HL-60/S4 treated with phorbol 12-myristate 13-acetate at 8.2 ng/mL for 4 days and 3 days (cell line): ENCODE results near the gene STEAP4.

ENCODE experiments used
- in situ Hi-C: fragments of 300-500 bp; cut with MboI; formaldehyde crosslinking; loops from 2 replicates; pipeline ENCODE4 v1.15.0; 2022; ENCODE audit warnings: low sequenced_read_pairs

The STEAP4 gene

GRCh38 chr7:88306590-88307048 lies at the start of gene STEAP4:
STEAP4 (minus strand) TSS chr7:88306894; CDS start chr7:88284269, 22,625 bp downstream.
- in situ Hi-C loops = no loop called here

GRCh38 chr7:88355011-88355410 lies 48.3 kb upstream of the STEAP4 start:
- in situ Hi-C loops = loop anchor here (10.0 kb wide), 1 partner anchor 110 kb away; no protein-coding TSS in a partner anchor

- in situ Hi-C loops = loop anchor here (10.0 kb wide), 1 partner anchor 105 kb away; no protein-coding TSS in a partner anchor
Observed at GRCh38 chr7:88350118-88350517, 43.4 kb upstream of the STEAP4 start.

- in situ Hi-C loops = no loop called here
Observed at GRCh38 chr7:88347517-88347916, 40.8 kb upstream of the STEAP4 start.

- in situ Hi-C loops = no loop called here
Observed at GRCh38 chr7:88347090-88347489, 40.4 kb upstream of the STEAP4 start.

- in situ Hi-C loops = no loop called here
Observed at GRCh38 chr7:88346357-88346756, 39.7 kb upstream of the STEAP4 start.

GRCh38 chr7:88344956-88345832 lies 38.5 kb upstream of the STEAP4 start:
- in situ Hi-C loops = no loop called here

- in situ Hi-C loops = no loop called here
Observed at GRCh38 chr7:88344271-88344670, 37.6 kb upstream of the STEAP4 start.

GRCh38 chr7:88339195-88339922 lies 32.7 kb upstream of the STEAP4 start:
- in situ Hi-C loops = no loop called here

- in situ Hi-C loops = no loop called here
Observed at GRCh38 chr7:88338503-88338902, 31.8 kb upstream of the STEAP4 start.

GRCh38 chr7:88337572-88337971 lies 30.9 kb upstream of the STEAP4 start:
- in situ Hi-C loops = no loop called here

- in situ Hi-C loops = no loop called here
Observed at GRCh38 chr7:88331322-88331721, 24.6 kb upstream of the STEAP4 start.

GRCh38 chr7:88329532-88330463 lies 23.1 kb upstream of the STEAP4 start:
- in situ Hi-C loops = no loop called here

GRCh38 chr7:88328787-88329186 lies 22.1 kb upstream of the STEAP4 start:
- in situ Hi-C loops = no loop called here

GRCh38 chr7:88324699-88325098 lies 18.0 kb upstream of the STEAP4 start:
- in situ Hi-C loops = no loop called here

GRCh38 chr7:88322151-88322550 lies 15.5 kb upstream of the STEAP4 start:
- in situ Hi-C loops = no loop called here

- in situ Hi-C loops = no loop called here
Observed at GRCh38 chr7:88321694-88322093, 15.0 kb upstream of the STEAP4 start.

- in situ Hi-C loops = no loop called here
Observed at GRCh38 chr7:88318196-88318595, 11.5 kb upstream of the STEAP4 start.

GRCh38 chr7:88317422-88317821 lies 10.7 kb upstream of the STEAP4 start:
- in situ Hi-C loops = no loop called here

- in situ Hi-C loops = no loop called here
Observed at GRCh38 chr7:88316456-88316855, 9.8 kb upstream of the STEAP4 start.

GRCh38 chr7:88315522-88315921 lies 8.8 kb upstream of the STEAP4 start:
- in situ Hi-C loops = no loop called here
